Mucosa of rectum (tissue), 2 donors: ENCODE data around the gene ARMH3.
A peak's percentile ranks its signal among the peaks of the same experiment; 100 is the strongest.

Source experiments
- H3K27ac ChIP-seq, 2 donors: one replicate each; pipeline ENCODE4 v1.7.0; 2013; ENCODE audit warnings: inconsistent platforms in 2 of 2, low read depth in 2 of 2, low read length in 2 of 2
- H3K27me3 ChIP-seq, 2 donors: one replicate each; pipeline ENCODE4 v1.7.0; 2013; ENCODE audit warnings: low read length in 2 of 2; ENCODE audit not compliant: control insufficient read depth in 2 of 2, insufficient read depth in 2 of 2
- H3K36me3 ChIP-seq, 2 donors: one replicate each; pipeline ENCODE4 v1.7.0; 2013; ENCODE audit warnings: low read length in 2 of 2; ENCODE audit not compliant: control insufficient read depth in 2 of 2, insufficient read depth in 2 of 2
- H3K4me1 ChIP-seq, 2 donors: one replicate each; pipeline ENCODE4 v1.7.0; 2013; ENCODE audit warnings: low read length in 2 of 2, mild to moderate bottlenecking in 1 of 2; ENCODE audit not compliant: control insufficient read depth in 2 of 2, insufficient read depth in 2 of 2
- H3K4me3 ChIP-seq, 2 donors: one replicate each; pipeline ENCODE4 v1.7.0; 2013; ENCODE audit warnings: low read length in 2 of 2
- H3K9ac ChIP-seq, 2 donors: one replicate each; pipeline ENCODE4 v1.7.0; 2013; ENCODE audit warnings: low read length in 2 of 2, low read depth in 1 of 2, mild to moderate bottlenecking in 1 of 2
- H3K9me3 ChIP-seq, 2 donors: one replicate each; pipeline ENCODE4 v1.7.0; 2013; ENCODE audit warnings: low read length in 2 of 2; ENCODE audit not compliant: control insufficient read depth in 2 of 2
- donor health status: healthy.
- donor health status: Normal muscosa, but diverticular disease.

Gene ARMH3

DNA sequence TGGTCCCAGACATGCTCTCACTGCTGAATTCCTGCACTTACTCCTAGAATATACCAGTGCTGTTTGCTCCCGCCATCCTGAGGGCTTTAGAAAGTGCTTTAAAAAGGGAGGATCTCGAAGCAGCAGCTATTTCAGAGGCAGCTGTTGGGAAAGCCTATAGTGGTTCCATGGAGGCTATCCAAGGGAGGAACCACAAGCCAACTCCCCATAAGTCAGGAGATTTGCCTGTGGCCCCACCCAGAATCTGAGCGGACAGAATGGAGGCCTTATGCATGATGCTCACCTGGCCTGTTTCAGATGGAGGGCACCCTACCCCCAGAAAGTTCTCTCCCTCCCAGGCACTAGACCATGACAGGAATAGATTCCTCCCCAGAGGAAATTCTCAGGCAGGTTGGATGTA lies 210.1 kb downstream of the ARMH3 start:
- no peak overlapping the region for H3K9ac ChIP-seq
- no peaks in the 10 kb centered on the region for H3K27me3 ChIP-seq
- no peaks in the 10 kb centered on the region for H3K9me3 ChIP-seq
- no peak overlapping the region for H3K4me3 ChIP-seq
- H3K4me1 ChIP-seq = peaks cover 7 to 8% of the 10 kb centered on the region in 2 donors
- H3K36me3 ChIP-seq = peaks cover 11 to 15% of the 10 kb centered on the region in 2 donors
- no peak overlapping the region for H3K27ac ChIP-seq

DNA sequence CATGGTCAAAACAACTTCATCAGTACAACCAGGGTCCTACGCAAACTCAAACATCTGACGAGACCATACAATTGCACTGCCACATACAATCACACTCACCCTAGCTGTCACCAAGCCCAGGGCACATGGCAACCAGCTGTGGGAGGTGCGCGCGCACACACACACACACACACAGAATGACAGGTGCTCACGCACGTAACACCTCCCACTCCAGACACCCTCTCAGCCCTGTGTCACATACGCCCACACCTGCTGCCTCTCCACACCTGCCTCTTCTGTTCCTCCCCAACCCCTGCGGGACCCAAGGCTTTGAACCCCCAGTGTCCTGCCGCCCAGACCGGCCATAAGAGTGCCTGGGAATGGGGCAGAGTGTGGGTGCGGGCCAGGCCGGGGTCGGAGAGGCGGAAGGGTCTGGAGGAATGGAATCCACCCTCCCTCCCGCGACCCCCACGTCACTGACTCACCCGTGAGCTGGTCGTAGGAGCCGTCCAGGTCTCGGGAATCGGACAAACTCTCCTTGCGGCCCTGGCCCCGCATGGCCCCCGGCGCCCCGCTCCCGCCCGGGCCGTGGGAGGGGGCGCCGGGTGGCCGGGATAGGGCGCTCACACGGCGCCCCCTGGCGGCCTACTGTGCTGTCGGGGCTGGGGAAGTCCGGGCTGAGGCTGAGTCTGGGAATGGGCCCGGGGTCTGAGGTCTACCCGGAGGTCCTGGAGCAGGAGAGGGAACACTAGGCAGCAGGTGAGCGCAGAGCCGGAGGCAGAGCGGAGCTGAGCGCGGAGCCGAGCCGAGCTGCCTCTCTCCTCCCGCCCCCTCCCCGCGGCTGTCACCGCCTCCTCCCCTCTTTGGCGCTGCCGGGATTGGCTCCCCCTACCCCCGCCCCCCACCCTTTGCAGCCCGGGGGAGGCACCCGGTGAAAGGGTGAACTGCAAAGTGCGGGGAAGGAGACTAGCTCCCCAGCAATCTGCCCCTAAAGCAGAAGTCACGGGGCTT lies 212.6 kb downstream of the ARMH3 start, which contains the start of gene KCNIP2:
Gene KCNIP2, minus strand, starts transcription at position 769 of the 990 bp plus-strand sequence. Its CDS starts 232 bp downstream, at position 537.
- H3K27ac ChIP-seq = no peak within 1 kb of the TSS
- no peak within 1 kb of the TSS for H3K9ac ChIP-seq
- peaks cover 19% of the 10 kb centered on the region in 2 donors for H3K4me1 ChIP-seq
- H3K36me3 ChIP-seq = peaks cover 8% of the 10 kb centered on the region in 2 donors
- H3K27me3 ChIP-seq = no peaks in the 10 kb centered on the region
- H3K9me3 ChIP-seq = no peaks in the 10 kb centered on the region
- H3K4me3 ChIP-seq = peak within 1 kb of the TSS in 1 of 2 donors; percentile 37

DNA sequence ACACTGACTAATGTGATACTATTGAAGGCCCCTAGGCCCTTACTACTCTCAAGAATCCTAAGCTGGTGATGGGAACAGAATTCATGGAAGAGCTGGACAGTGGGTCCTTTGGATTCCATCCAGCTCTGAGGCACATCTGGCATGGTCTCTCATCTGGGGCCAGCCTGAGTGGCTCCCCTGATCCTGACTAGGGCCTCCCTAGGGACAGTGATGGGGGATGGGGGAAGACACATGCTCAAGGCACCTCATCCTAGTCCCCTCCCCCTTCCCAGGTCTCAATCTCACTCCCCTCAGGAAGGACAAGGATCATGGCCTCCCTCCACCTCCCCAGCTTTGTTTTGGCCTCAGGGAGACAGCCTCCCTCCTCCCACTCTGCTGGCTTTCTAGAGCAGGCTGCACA lies 214.1 kb downstream of the ARMH3 start:
- H3K36me3 ChIP-seq = peaks cover 3 to 4% of the 10 kb centered on the region in 2 donors
- H3K9ac ChIP-seq = no peak overlapping the region
- peaks cover 19% of the 10 kb centered on the region in 2 donors for H3K4me1 ChIP-seq
- no peaks in the 10 kb centered on the region for H3K27me3 ChIP-seq
- H3K4me3 ChIP-seq = no peak overlapping the region
- H3K27ac ChIP-seq = no peak overlapping the region
- no peaks in the 10 kb centered on the region for H3K9me3 ChIP-seq

DNA sequence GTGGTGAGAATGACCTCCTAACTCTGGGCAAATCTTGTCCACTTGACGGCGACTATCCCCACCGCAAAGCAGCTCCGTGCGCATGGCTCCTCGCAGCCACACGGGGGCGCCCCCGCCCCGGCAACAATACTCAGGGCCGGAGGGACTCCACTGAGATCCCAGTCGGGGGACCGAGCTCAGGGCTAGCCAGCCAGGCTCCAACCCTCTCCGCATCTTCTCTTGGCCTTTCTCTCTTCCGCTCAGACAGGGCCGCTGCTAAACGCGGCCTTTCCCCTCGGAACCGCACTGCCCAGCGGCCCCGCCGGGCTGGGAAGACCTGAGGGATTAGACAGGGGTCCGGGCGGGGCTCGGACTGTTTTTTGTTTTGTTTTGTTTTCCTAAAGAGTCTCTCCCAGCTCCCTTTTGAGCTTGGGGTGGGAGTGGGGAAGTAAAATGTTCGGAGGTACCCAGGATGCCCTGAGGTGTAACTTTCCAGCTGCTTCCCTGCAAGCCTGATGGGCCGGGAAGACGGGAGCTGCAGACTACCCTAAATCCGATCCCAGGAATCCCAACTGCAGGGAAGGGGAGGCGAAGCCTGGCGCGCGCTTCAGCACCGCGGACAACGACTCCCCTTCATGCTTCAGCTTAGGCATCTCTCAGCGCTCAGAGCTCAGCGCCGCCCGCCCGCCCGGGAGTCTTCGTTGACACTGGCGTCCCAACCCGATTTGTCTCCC lies 215.1 kb downstream of the ARMH3 start:
- Histone ChIP-seq H3K27me3 (no peaks in the 10 kb centered on the region), H3K9ac (no peak overlapping the region), H3K27ac (no peak overlapping the region), H3K36me3 (peaks cover 0 to 4% of the 10 kb centered on the region in 2 donors), H3K4me3 (peak overlapping the region; percentile 36 to 60), H3K4me1 (peaks cover 19% of the 10 kb centered on the region in 2 donors), H3K9me3 (no peaks in the 10 kb centered on the region)

DNA sequence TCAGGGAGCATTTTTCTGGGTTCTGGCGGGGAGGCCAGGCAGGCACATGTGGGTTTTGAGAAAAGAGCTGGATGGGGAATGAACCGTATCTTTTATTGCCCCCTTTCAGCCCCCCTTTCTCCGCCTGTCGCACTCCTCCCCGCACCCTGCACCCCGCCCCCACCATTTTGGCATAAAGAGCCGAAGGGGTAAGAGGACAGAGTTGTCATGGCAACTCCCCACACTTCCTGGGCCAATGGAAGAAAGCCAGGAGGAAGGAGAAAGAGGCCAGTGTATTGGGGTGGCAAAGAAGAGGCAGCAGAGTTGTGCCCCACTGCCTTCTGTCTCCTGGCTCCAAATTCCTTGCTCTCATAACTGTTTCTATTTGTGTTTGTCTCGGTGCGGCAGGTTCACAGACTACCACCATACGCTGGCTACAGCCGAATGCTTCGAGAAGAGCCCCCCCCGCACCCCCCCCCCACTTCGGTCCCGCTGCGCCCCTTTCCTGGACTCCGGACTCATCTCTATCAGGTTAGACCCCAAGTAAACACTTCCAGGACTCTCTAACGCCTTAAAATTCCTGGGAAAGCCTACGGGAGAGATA lies 215.8 kb downstream of the ARMH3 start:
- Histone ChIP-seq H3K4me1 (peaks cover 19% of the 10 kb centered on the region in 2 donors), H3K27me3 (no peaks in the 10 kb centered on the region), H3K9me3 (no peaks in the 10 kb centered on the region), H3K27ac (no peak overlapping the region), H3K36me3 (no peaks in the 10 kb centered on the region), H3K4me3 (peak overlapping the region; percentile 36 to 60), H3K9ac (no peak overlapping the region)

DNA sequence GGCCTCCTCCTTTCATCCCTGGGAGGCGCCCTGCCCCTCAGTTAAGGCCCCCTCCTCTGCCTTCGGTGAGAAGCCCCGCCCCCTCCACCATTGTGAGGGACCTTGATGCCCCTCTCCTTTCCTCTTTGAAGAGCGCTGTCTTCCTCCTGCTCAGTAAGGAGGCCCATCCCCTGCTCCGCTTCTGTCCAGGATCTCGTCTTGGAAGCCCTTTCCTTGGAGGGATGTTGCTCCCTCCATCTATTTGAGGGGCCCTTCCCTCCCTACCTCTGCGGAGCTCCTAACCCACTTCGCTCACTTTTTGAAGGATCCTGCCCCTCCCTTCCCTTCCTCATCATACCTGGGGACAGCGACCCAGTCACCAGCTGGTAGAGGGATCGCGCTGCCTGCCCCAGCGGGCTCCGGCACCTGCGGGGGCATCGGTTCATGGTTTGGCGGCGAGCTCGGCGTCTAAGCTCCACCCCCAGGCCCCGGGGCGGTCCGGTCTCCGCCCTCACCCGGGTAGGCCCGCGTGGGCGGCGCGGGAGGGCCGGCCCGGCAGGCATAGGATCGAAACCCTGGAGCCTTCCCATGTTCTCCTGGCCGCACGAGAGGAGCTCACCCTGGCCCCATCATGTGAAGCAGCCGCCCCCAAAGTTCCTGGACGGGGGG lies 216.4 kb downstream of the ARMH3 start:
- Histone ChIP-seq H3K27ac (no peak overlapping the region), H3K4me1 (peaks cover 19% of the 10 kb centered on the region in 2 donors), H3K27me3 (no peaks in the 10 kb centered on the region), H3K9me3 (no peaks in the 10 kb centered on the region), H3K9ac (no peak overlapping the region), H3K4me3 (peak overlapping the region; percentile 26 to 59), H3K36me3 (no peaks in the 10 kb centered on the region)

DNA sequence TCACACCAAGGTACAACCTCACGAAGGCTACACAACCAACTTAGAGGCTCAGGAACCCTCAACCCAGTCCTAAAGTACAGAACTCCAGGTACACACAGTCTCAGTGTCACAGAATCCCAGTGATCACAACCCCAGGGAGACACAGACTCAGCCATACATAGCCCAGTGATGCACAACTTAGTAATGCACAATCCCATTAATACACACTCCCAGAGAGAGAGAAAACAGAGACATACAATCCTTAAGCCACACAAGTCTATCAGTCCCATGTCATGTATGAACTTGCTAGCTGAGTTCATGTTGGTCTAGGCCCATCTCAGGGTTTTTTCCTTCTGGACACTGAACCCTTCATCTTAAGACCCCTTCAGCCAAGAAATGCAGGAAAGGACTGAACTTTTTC lies 217.0 kb downstream of the ARMH3 start:
- H3K4me1 ChIP-seq = peaks cover 17 to 19% of the 10 kb centered on the region in 2 donors
- no peak overlapping the region for H3K27ac ChIP-seq
- no peaks in the 10 kb centered on the region for H3K36me3 ChIP-seq
- H3K4me3 ChIP-seq = no peak overlapping the region
- H3K9ac ChIP-seq = no peak overlapping the region
- H3K9me3 ChIP-seq = no peaks in the 10 kb centered on the region
- no peaks in the 10 kb centered on the region for H3K27me3 ChIP-seq

DNA sequence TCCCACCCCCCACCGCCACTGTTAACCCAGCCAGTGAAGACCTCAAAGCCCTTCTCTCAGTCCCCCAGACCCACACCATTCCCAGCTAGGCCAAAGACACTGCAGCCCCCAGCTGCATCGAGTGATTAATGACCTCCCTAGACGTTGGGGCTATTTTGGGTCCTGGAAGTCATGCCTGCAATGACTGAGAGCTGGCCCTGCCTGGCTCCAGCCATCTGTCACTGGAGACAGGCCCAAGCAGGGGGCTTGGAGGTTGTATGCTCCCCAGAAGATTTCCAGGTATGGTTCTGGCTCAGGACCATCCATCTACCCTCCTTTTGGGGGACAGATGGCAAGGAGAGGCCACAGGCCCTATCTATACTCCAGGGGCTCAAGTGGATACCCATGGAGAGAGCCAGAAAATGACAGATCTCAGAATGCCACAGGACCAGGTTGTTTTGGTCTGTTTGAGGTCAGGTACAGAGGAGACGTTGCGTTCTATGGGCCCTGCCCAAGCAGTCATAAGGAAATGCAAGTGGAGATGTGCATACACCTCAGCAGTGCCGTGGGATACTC lies 217.5 kb downstream of the ARMH3 start:
- Histone ChIP-seq H3K27ac (no peak overlapping the region), H3K4me1 (peaks cover 17 to 19% of the 10 kb centered on the region in 2 donors), H3K4me3 (no peak overlapping the region), H3K9ac (no peak overlapping the region), H3K36me3 (no peaks in the 10 kb centered on the region), H3K9me3 (no peaks in the 10 kb centered on the region), H3K27me3 (no peaks in the 10 kb centered on the region)

DNA sequence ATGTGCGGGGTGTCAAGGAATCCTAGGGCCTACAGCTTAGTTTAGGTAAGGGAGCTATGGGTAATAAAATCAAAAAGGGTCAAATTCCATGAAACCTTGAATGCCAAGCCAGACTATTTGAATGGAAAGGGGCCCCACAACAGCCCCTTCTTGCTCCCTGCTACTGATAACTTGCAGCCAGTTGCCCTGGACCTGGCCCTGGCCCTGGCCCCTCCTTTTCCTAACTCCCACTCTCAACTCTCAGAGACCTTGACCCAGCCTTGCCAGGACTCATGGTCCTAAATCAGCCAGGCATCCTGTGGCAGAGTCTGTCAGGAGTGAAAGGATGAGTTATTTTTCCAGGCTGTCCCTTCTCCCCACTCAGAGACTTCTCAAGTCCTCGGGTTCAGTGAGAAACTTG lies 218.2 kb downstream of the ARMH3 start:
- H3K9ac ChIP-seq = no peak overlapping the region

More for the DNA sequence above, 218.2 kb downstream of the ARMH3 start:
- peaks cover 17 to 19% of the 10 kb centered on the region in 2 donors for H3K4me1 ChIP-seq
- no peaks in the 10 kb centered on the region for H3K9me3 ChIP-seq
- H3K27me3 ChIP-seq = no peaks in the 10 kb centered on the region
- H3K27ac ChIP-seq = no peak overlapping the region
- H3K36me3 ChIP-seq = no peaks in the 10 kb centered on the region
- no peak overlapping the region for H3K4me3 ChIP-seq
